HG03521 (cell line): Measurements from ENCODE around the gene OSBPL7.

ENCODE experiments used
- ATAC-seq: cut with Tn5 transposase; IDR thresholded peaks from one replicate; pipeline ENCODE4 v1.9.1; 2021; ENCODE audit warnings: mild to moderate bottlenecking, moderate library complexity; ENCODE audit not compliant: unreplicated experiment

The OSBPL7 gene, protein sequence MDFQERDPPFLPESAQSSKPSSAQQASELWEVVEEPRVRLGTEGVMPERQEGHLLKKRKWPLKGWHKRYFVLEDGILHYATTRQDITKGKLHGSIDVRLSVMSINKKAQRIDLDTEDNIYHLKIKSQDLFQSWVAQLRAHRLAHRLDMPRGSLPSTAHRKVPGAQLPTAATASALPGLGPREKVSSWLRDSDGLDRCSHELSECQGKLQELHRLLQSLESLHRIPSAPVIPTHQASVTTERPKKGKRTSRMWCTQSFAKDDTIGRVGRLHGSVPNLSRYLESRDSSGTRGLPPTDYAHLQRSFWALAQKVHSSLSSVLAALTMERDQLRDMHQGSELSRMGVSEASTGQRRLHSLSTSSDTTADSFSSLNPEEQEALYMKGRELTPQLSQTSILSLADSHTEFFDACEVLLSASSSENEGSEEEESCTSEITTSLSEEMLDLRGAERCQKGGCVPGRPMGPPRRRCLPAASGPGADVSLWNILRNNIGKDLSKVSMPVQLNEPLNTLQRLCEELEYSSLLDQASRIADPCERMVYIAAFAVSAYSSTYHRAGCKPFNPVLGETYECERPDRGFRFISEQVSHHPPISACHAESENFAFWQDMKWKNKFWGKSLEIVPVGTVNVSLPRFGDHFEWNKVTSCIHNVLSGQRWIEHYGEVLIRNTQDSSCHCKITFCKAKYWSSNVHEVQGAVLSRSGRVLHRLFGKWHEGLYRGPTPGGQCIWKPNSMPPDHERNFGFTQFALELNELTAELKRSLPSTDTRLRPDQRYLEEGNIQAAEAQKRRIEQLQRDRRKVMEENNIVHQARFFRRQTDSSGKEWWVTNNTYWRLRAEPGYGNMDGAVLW

DNA sequence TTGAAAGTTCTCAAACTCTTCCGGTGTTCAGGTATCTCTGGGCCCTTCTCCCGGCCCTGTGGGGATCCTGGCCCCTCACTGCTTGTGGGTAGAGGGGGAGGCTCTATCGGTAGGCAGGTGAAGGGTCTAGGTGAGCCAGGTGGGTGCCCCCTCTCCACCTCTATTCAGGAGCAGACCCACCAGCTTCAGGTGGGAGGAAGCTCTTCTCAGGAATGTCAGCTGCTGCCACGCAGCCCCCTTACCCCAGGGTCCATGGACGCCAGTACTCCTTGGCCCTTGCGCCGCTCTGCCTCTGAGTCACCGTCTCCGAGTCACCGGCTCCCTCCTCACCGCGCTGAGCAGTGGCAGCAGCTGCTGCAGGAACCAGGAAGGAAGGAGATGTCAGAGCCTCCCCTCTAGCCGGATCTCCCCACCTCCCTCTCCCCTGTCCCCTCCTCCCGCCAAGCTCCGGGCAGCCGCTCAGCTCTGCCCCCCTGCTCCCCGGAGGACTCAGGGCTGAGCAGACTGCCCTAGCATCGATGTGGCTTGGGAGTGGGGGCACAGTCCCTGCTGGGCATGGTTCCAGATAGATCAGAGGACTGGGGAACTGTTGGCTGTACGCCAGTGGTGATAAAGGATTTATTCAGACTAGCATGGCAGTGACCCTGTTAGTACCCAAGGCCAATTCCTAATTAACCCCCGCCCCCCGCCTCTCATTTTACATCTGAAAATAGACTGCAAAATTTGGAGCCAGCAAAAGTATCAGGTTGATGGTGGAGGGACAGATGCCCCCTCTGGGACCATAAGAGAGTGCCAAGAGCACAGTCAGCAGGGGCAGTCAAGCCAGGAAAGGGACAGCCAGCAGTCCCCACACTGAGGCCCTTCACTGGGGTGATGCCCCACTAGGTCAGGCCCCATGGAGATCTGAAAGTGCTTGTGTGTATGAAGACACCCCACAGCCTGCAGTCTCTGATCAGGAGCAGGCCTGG lies at the start of gene OSBPL7:
OSBPL7 (minus strand) TSS at position 371 of the 968 bp plus-strand sequence. CDS start 1,516 bp downstream, outside the sequence.
- peak; percentile 45 for ATAC-seq

GRCh38 chr17:47871048-47871447 lies 49.5 kb upstream of the OSBPL7 start:
- ATAC-seq: no peak

DNA sequence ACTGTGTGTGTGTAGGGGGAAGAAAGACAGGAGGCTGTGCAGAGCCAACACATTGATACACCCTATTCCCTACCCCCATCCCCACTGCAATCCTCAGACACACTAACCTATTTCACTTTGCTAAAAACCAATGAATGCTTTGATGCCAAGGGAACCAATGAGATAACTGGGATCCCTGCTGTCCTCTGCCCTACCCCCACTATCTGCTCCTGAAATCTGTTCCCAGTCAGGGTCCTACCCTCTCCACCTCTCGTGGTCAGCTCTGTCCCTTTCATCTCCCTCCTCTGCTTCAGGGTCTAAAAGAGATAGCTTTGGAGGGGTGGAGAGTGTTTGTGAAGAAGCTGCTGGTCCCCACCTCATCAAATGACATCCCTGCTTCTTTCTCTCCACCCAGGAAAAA lies 48.5 kb upstream of the OSBPL7 start:
- no peak for ATAC-seq

DNA sequence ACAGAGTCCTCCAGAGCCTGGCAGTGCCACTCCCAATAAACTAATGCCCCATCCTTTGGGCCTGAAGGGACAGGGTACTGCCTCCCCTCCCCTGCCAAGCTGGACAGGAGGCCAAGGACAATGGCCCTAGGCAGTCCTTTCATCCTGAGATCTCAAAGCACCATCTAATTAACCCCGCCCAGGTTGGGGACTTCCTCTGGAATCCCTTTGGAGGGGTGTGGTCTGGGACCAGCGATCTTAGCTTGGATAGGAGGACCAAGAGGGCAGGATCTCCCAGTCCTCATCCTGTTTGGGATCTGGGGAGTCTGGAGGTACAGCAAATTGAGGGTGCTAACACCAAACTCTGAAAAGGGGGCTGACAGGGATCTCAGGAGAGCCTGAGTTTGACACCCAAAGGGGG lies 47.5 kb upstream of the OSBPL7 start:
- no peak for ATAC-seq

- no peak for ATAC-seq
Observed at GRCh38 chr17:47867813-47868533, 46.4 kb upstream of the OSBPL7 start.

DNA sequence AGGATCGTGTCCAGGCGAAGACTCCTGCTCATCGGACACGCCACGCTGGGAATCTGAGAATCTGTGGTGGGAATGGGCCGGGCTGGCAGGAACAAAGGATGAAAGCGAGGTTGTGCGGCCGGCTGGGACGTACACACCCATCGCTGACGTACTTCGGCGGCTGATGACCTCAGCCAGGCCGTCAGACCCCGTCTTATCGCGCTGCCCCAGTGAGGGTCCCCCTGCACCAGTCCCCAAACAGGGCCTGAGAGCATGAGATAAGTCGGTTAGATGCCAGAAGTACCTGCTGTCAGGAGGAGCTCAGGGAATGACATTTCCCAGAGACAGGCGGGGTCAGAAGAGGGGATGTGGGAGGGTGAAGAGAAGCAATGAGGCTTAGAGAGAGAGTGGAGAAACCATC lies 45.3 kb upstream of the OSBPL7 start:
- no peak for ATAC-seq

GRCh38 chr17:47864791-47865216 lies 43.2 kb upstream of the OSBPL7 start:
- ATAC-seq: no peak

GRCh38 chr17:47862621-47863440 lies 41.2 kb upstream of the OSBPL7 start:
- no peak for ATAC-seq

- no peak for ATAC-seq
Observed at GRCh38 chr17:47860386-47860785, 38.8 kb upstream of the OSBPL7 start.

DNA sequence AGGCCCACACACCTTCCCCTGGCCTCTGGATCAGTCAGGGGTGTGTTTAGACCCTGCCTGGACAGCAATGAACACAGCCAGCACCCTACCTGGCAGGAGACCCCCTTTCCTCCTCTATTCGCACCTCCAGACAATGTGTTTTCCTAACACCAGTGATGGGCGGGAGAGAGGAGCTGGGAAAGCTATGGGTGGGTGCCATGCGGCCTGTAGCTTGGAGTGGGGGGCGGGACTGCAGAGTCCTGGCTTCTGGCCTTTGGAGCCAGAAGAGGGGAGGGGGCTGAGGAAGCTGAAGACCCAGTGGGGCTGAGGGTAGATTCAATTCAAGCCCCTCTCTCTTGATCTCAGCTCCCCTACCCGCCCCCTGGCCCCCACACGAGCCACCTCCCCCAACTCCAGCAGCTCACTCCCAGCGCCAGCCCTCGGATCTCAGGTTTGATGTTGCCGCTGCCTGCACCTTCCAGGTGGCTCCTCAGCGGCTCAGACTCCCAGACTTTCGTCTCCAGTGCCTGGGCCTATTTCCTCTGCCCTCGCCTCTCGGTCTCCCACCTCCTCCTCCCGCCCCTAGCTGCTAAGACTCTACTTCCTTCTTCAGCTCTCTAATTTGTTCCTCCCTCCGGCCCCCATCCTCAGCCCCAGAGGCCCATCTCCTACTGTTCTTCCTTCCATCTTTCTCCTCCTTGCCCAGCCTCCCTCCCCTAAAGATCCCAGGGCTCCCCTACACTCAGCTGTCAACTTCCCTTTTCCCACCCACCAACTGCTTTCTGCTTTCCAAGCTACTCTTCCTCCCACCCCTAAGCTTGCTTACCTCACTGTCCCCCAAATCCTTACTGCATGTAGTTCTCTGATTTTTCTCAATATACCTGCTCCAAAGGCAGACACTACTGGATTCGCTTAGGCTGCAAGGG lies 36.2 kb upstream of the OSBPL7 start:
- no peak for ATAC-seq

DNA sequence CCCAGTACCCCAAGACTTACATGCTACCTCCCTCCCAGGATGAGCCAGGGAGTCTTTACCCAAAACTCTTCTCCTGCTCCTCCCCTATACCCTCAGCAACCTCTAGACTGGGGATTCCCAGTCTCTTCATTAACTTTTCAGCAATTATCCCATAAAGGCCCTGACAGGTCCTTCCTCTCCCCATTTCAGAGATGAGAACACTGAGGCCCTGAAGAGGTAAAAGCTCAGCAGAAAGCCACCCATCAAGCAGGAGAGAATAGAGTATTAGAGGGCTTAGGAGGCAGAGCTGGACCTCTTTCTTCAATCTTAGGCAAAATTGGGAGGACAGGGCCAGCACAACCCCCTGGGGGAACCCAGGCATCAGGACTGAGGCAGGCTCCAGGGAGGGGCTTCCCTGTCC lies 35.2 kb upstream of the OSBPL7 start:
- no peak for ATAC-seq

GRCh38 chr17:47855737-47856136 lies 34.1 kb upstream of the OSBPL7 start:
- no peak for ATAC-seq

GRCh38 chr17:47853616-47854015 lies 32.0 kb upstream of the OSBPL7 start:
- ATAC-seq: no peak

DNA sequence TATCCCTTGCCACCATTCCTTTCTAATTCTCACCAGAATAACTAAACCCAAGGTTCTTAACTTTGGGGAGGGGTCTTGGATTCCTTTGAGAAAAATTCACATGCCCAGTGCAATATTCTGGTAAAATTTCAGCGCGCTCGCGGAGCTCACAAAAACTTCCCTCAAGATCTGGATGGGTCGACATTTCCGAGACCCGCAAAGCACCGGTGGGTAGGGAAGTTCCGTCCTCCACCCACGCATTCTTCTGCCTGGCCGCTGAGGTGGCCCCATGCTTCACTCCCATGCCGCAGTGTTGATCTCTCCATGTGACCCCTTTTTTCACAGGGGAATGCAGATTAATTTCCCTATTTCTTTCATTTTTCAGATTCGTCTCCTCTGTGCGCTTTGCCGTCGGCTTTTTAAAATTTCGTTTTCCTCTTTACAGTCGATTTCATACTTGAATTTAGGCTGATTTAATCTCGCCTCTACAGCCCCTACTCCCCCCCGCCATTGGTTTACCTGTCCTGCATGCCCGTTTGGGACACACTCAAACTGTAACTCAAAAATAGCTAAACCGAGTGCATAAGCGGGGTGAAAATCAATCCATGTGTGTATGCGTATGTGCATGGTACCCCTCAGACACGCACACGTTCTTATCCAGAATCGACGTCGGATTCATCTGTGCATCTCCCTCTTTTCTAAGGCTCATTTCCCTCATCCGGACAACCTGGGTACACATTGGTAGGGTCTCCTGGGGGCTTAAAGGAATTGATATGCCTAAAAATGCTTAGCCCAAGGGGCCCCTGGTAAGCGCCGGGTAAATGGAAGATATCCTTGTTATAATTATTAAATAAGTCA lies 30.7 kb upstream of the OSBPL7 start:
- ATAC-seq: no peak

DNA sequence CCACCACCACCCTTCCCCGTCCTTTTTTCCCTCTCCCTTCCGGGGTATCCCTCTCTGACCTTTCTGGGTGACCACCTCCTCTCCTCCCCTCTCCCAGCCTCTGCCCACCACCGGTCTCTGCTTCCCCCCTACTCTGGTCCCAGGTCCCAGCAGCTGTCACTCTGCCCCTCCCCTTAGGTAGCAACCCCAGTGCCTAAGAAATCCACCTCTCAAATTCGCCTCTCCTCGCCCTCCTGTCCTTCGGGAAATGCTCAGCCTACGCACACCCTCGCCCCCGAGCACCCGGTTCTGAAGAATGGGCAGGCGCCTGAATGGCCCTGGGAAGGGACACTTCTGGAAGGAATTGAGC lies 30.1 kb upstream of the OSBPL7 start:
- ATAC-seq: no peak

GRCh38 chr17:47850692-47851573 lies 29.3 kb upstream of the OSBPL7 start, which contains the start of gene SP6:
SP6 (minus strand) TSS chr17:47851163; CDS start chr17:47848429, 2,734 bp downstream.
- ATAC-seq: no peak

DNA sequence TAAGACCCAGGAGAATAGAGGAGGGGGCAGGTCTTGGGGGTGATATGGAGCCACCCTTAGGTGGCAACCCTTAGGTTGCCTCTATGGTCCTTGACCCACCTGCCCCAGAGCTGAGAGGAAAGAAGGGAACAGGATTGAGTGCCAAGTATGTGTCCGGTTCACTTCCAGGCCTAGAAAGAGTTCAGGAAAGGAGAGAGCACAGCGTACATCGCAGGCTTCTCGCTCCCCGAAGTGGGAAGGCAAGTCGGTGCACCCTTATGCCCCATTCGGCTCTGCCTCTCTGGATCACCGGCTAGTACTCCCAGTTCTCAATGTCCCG lies 28.7 kb upstream of the OSBPL7 start:
- no peak for ATAC-seq
